Panc1 (cell line): ENCODE measurements around the gene PPM1H. TPM values are rescaled to one million over a fixed set of nuclear protein-coding genes. Genes with fewer than 3 reads are reported as not detected.

Experiments
- ATAC-seq: fragments of 200-7000 bp; cut with Tn5 transposase; 2 replicates; pipeline ENCODE4 v1.9.1; 2020; ENCODE audit warnings: mild to moderate bottlenecking, moderate library complexity
- BruUV-seq: library from RNA; stranded (reverse); fragments of 400-500 nt; replicated peaks from 2 replicates; lab custom pipeline; 2021; lab: Mats Ljungman, UMichigan
- CTCF ChIA-PET: fragments of 300-600 bp; sonication (Branson Sonifier 250); formaldehyde crosslinking; loops from one replicate; lab custom pipeline; 2022; ENCODE audit warnings: antibody characterized with exemption; lab: Charles Lee
- POLR2A ChIA-PET: fragments of 300-600 bp; sonication (Branson Sonifier 250); formaldehyde crosslinking; loops from one replicate; lab custom pipeline; 2022; ENCODE audit warnings: antibody characterized with exemption; lab: Charles Lee
- DNase-seq: peaks from one replicate; pipeline ENCODE4 v3.0.0-alpha.2; 2010; ENCODE audit warnings: low read depth, low spot score
- H3K27ac ChIP-seq: 2 replicates; pipeline ENCODE4 v1.5.1; 2011; ENCODE audit warnings: mild to moderate bottlenecking, low read length, inconsistent platforms
- H3K27me3 ChIP-seq: fragments of 200-500 bp; sonication (Bioruptor generic); 2 replicates; pipeline ENCODE4 v1.6.0; 2014; ENCODE audit warnings: low read length, inconsistent platforms; ENCODE audit not compliant: control insufficient read depth, insufficient read depth
- H3K36me3 ChIP-seq: fragments of 200-500 bp; sonication (Bioruptor generic); 2 replicates; pipeline ENCODE4 v1.5.1; 2014; ENCODE audit warnings: inconsistent platforms, mild to moderate bottlenecking, low read length, moderate library complexity; ENCODE audit not compliant: control insufficient read depth, insufficient read depth
- H3K4me1 ChIP-seq: 2 replicates; pipeline ENCODE4 v1.5.1; 2011; ENCODE audit warnings: inconsistent platforms, mild to moderate bottlenecking, low read length, moderate library complexity; ENCODE audit not compliant: control insufficient read depth, insufficient read depth
- H3K4me3 ChIP-seq, 2 experiments: 2 replicates each; pipeline ENCODE4 v1.5.1; 2011 to 2012; ENCODE audit warnings: low read depth in 2 of 2, low read length in 2 of 2, mild to moderate bottlenecking in 2 of 2, inconsistent platforms in 1 of 2, moderate library complexity in 1 of 2
- H3K9me3 ChIP-seq: fragments of 200-500 bp; sonication (Bioruptor generic); 2 replicates; pipeline ENCODE4 v1.5.1; 2014; ENCODE audit warnings: low read depth, mild to moderate bottlenecking, inconsistent platforms, low read length, moderate library complexity; ENCODE audit not compliant: control insufficient read depth, insufficient read depth
- CTCF ChIP-seq: fragments of 450-650 bp; IDR thresholded peaks from 2 replicates; pipeline ENCODE4 v1.5.1; 2017; ENCODE audit warnings: mild to moderate bottlenecking
- POLR2AphosphoS5 ChIP-seq: IDR thresholded peaks from 2 replicates; pipeline ENCODE4 v1.6.1; 2012; ENCODE audit warnings: mild to moderate bottlenecking, low read depth, low read length, moderate library complexity
- REST ChIP-seq, 2 experiments: IDR thresholded peaks; 2 replicates each; pipeline ENCODE4 v1.6.1; 2011 to 2012; ENCODE audit warnings: low read depth in 2 of 2, control low read depth in 1 of 2, low read length in 1 of 2, mild to moderate bottlenecking in 1 of 2, moderate library complexity in 1 of 2; ENCODE audit not compliant: insufficient read depth in 1 of 2
- SIN3A ChIP-seq: IDR thresholded peaks from 2 replicates; pipeline ENCODE4 v1.6.1; 2012; ENCODE audit warnings: low read depth, mild to moderate bottlenecking, low read length, moderate library complexity, borderline replicate concordance; ENCODE audit not compliant: insufficient read depth
- TCF7L2 ChIP-seq: IDR thresholded peaks from 2 replicates; pipeline ENCODE4 v1.6.1; 2011; ENCODE audit warnings: mild to moderate bottlenecking, low read depth, low read length, inconsistent platforms
- in situ Hi-C: cut with HindIII; loops from 2 replicates; pipeline ENCODE4 v1.10.0; 2016; ENCODE audit warnings: low sequenced_read_pairs, low pct_unique_long_range_greater_than_20kb
- intact Hi-C: fragments of 100-400 bp; cut with micrococcal nuclease; formaldehyde crosslinking; loops from one replicate; pipeline ENCODE4 v1.10.0; 2022; ENCODE audit not compliant: unreplicated experiment
- total RNA-seq: library from RNA; stranded (reverse); gene quantifications from one replicate; pipeline ENCODE4 v1.2.1, GENCODE V29; 2021; ENCODE audit not compliant: unreplicated experiment

Gene PPM1H
- total RNA-seq, 1 experiment from 2014 or later: 22.9 TPM

GRCh38 chr12:62931477-62931876 is 3.5 kb downstream of the PPM1H start:
- Histone ChIP-seq H3K27ac (peak overlapping the region; percentile 57; the same call in 1 of the 2 replicates), H3K9me3 (no peaks in the 10 kb centered on the region), H3K36me3 (no peaks in the 10 kb centered on the region), H3K27me3 (no peaks in the 10 kb centered on the region), H3K4me1 (peaks cover 40% of the 10 kb centered on the region), H3K4me3 (no peak overlapping the region)
- in situ Hi-C loops: no loop called here
- intact Hi-C loops: no loop called here
- TF ChIP-seq SIN3A (no peak), TCF7L2 (no peak), POLR2AphosphoS5 (no peak), CTCF (no peak), REST (IDR thresholded peaks at IDR 0.05; ENCODE audit: insufficient read depth in 1 of 2, low read depth in 2 of 2, low read length in 1 of 2) (no peak)
- DNase-seq (no peak), ATAC-seq (no peak)
- no TSS peak for BruUV-seq
- ChIA-PET CTCF (no interaction called here), POLR2A (no interaction called here)

GRCh38 chr12:62930546-62931425 is 4.2 kb downstream of the PPM1H start:
- no peak for ATAC-seq
- in situ Hi-C loops (no loop called here), intact Hi-C loops (no loop called here)
- DNase-seq: no peak
- ChIA-PET CTCF (no interaction called here), POLR2A (no interaction called here)
- no peaks in the 10 kb centered on the region for H3K27me3 ChIP-seq
- no peaks in the 10 kb centered on the region for H3K9me3 ChIP-seq
- H3K36me3 ChIP-seq: no peaks in the 10 kb centered on the region
- TF ChIP-seq REST (IDR thresholded peaks at IDR 0.05; ENCODE audit: insufficient read depth in 1 of 2, low read depth in 2 of 2, low read length in 1 of 2) (no peak), POLR2AphosphoS5 (no peak), CTCF (no peak), SIN3A (no peak), TCF7L2 (no peak)
- no peak overlapping the region for H3K4me3 ChIP-seq
- peak overlapping the region; percentile 57 for H3K27ac ChIP-seq
- BruUV-seq: no TSS peak
- H3K4me1 ChIP-seq: peaks cover 40% of the 10 kb centered on the region
